HepG2 (cell line): ENCODE results near the gene SETD1A. TPM values are rescaled to one million over a fixed set of nuclear protein-coding genes. Genes with fewer than 3 reads are reported as not detected.
A peak's percentile ranks its signal among the peaks of the same experiment; 100 is the strongest.

ENCODE experiments used
- AHR ChIP-seq: IDR thresholded peaks from 2 replicates; pipeline ENCODE4 v1.6.1; 2018; ENCODE audit warnings: missing genetic modification reagents, missing compliant biosample characterization
- ATF7 ChIP-seq, 2 experiments: fragments of 450-650 bp in 1 of 2; sonication (generic) in 1 of 2; formaldehyde crosslinking in 1 of 2; IDR thresholded peaks; 2 replicates each; pipeline versions ENCODE4 v1.4.0 to v1.6.1; 2016 to 2020; ENCODE audit warnings: antibody characterized with exemption in 1 of 2, mild to moderate bottlenecking in 1 of 2, missing genetic modification reagents in 1 of 2
- EED ChIP-seq: sonication (generic); formaldehyde crosslinking; IDR thresholded peaks from 2 replicates; pipeline ENCODE4 v1.5.0; 2020; ENCODE audit warnings: mild to moderate bottlenecking, missing genetic modification reagents
- MLLT10 ChIP-seq: sonication (generic); formaldehyde crosslinking; IDR thresholded peaks from 2 replicates; pipeline ENCODE4 v1.4.0; 2020; ENCODE audit warnings: missing genetic modification reagents
- PAWR ChIP-seq: sonication (generic); formaldehyde crosslinking; IDR thresholded peaks from 2 replicates; pipeline ENCODE4 v1.4.0; 2020; ENCODE audit warnings: missing genetic modification reagents, mild to moderate bottlenecking, borderline replicate concordance
- RAD21 ChIP-seq: fragments of 450-650 bp; formaldehyde crosslinking; IDR thresholded peaks from 2 replicates; pipeline ENCODE4 v1.5.0; 2020; ENCODE audit warnings: mild to moderate bottlenecking
- RFX5 ChIP-seq: IDR thresholded peaks from 2 replicates; pipeline ENCODE4 v1.6.1; 2011; ENCODE audit warnings: low read depth, low read length, improper control_type of control experiment
- ZNF367 ChIP-seq: sonication (generic); formaldehyde crosslinking; IDR thresholded peaks from 2 replicates; pipeline ENCODE4 v1.4.0; 2020; ENCODE audit warnings: missing genetic modification reagents, borderline replicate concordance
- ZNF800 ChIP-seq: sonication (generic); formaldehyde crosslinking; IDR thresholded peaks from 2 replicates; pipeline ENCODE4 v1.4.0; 2020; ENCODE audit warnings: missing genetic modification reagents
- ZNF841 ChIP-seq: sonication (generic); formaldehyde crosslinking; IDR thresholded peaks from 2 replicates; pipeline ENCODE4 v1.8.1; 2023; ENCODE audit warnings: missing genetic modification reagents, borderline replicate concordance
- polyA plus RNA-seq, 8 experiments: library from polyadenylated mRNA; depleted of rRNA in 3 of 8; stranded (reverse) in 7 of 8; unstranded in 1 of 8; fragments of >200 nt; fragmentation: Illumina TruSeq in 4 of 8; extraction: Trizol in 4 of 8; gene quantifications; 2 replicates each; pipeline versions ENCODE4 v1.2.1 to v1.2.3, GENCODE V29; 2011 to 2016; ENCODE audit warnings: low read depth in 4 of 8, missing spikeins in 1 of 8, mixed read lengths in 1 of 8; ENCODE audit not compliant: insufficient read depth in 1 of 8
- total RNA-seq, 5 experiments: library from RNA; depleted of rRNA; stranded (reverse); fragments of >200 nt; fragmentation: Illumina TruSeq; extraction: Trizol; gene quantifications; 2 replicates each; pipeline ENCODE4 v1.2.3, GENCODE V29; 2016; ENCODE audit warnings: low read depth in 1 of 5
- TF ChIP-seq, protein P1 (sequence below): sonication (generic); formaldehyde crosslinking; IDR thresholded peaks from 2 replicates; pipeline ENCODE4 v1.8.0; 2022; ENCODE audit warnings: mild to moderate bottlenecking, missing genetic modification reagents; ENCODE audit not compliant: insufficient replicate concordance
- TF ChIP-seq, protein P2 (sequence below): IDR thresholded peaks from 2 replicates; pipeline ENCODE4 v1.6.1; 2016; ENCODE audit warnings: missing biosample characterization, missing genetic modification reagents, low read depth
- TF ChIP-seq, protein P3 (sequence below): sonication (generic); formaldehyde crosslinking; IDR thresholded peaks from 2 replicates; pipeline ENCODE4 v1.4.0; 2020; ENCODE audit warnings: missing genetic modification reagents, borderline replicate concordance
- TF ChIP-seq, protein P4 (sequence below): sonication (generic); formaldehyde crosslinking; IDR thresholded peaks from 2 replicates; pipeline ENCODE4 v1.4.0; 2020; ENCODE audit warnings: missing genetic modification reagents, low read depth, mild to moderate bottlenecking, borderline replicate concordance
- TF ChIP-seq, protein P5 (sequence below): sonication (generic); formaldehyde crosslinking; IDR thresholded peaks from 2 replicates; pipeline ENCODE4 v1.8.0; 2022; ENCODE audit warnings: missing genetic modification reagents, mild to moderate bottlenecking, inconsistent platforms, borderline replicate concordance

The SETD1A gene
- total and polyA plus RNA-seq, 2 of the 13 experiments (the other 11 are each of a cell fraction or from before 2014, with no cell fraction given): 3.8 to 5.6 TPM

DNA sequence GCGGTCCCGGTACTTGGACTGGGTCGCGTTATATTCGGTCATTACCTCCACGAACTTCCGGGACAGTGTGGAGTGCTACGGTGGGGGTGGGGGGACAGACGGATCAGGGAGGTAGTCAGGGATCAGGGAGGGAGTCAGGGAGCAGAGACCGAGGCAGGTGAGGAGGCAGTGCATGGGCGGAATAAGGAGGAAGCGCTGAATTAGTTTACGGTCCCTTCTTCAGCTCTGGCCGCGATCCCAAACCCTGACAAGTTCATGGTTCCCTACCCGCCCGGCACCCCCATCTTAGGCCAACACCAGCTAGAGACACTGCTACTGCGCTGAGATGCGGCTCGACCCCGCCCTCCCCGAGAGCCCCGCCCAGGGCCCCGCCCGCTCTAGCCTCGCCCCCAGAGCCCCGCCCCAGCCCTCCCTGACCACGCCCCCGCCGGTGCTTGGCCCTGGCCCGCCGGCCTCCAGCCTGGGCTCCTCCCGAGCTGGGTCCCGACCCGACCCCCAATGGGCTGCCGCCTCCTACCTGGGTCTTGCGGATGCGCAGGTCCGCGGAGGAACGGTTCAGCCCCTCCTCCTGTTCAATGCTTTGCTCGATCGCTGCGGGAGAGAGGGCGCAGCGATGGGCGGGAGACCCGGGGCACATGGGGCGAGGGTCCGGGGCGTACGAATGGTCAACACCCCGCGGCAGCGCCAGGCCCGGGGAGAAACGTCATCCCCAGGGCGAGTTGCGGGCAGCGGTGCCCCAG lies 39.6 kb downstream of the SETD1A start (continued):
- 0 out of 2 replicates have a peak, but pooled peaks have one; percentile 12 for TF ChIP-seq RFX5
- TF ChIP-seq EED (CRISPR knock-in tag): peak; percentile 71; the same call in 1 of the 2 replicates
- TF ChIP-seq, protein P1, sequence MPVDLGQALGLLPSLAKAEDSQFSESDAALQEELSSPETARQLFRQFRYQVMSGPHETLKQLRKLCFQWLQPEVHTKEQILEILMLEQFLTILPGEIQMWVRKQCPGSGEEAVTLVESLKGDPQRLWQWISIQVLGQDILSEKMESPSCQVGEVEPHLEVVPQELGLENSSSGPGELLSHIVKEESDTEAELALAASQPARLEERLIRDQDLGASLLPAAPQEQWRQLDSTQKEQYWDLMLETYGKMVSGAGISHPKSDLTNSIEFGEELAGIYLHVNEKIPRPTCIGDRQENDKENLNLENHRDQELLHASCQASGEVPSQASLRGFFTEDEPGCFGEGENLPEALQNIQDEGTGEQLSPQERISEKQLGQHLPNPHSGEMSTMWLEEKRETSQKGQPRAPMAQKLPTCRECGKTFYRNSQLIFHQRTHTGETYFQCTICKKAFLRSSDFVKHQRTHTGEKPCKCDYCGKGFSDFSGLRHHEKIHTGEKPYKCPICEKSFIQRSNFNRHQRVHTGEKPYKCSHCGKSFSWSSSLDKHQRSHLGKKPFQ (CRISPR knock-in tag): peak; percentile 94
- no peak for TF ChIP-seq PAWR
- 0 out of 2 replicates have a peak, but pooled peaks have one; percentile 48 for TF ChIP-seq RAD21
- TF ChIP-seq, protein P2, sequence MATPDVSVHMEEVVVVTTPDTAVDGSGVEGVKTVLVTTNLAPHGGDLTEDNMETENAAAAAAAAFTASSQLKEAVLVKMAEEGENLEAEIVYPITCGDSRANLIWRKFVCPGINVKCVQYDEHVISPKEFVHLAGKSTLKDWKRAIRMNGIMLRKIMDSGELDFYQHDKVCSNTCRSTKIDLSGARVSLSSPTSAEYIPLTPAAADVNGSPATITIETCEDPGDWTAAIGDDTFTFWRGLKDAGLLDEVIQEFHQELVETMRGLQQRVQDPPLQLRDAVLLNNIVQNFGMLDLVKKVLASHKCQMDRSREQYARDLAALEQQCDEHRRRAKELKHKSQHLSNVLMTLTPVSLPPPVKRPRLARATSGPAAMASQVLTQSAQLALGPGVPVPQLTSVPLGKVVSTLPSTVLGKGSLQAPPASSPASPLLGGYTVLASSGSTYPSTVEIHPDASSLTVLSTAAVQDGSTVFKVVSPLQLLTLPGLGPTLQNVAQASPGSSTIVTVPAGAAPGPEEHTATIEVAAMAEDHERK (CRISPR knock-in tag): no peak
- TF ChIP-seq, protein P3, sequence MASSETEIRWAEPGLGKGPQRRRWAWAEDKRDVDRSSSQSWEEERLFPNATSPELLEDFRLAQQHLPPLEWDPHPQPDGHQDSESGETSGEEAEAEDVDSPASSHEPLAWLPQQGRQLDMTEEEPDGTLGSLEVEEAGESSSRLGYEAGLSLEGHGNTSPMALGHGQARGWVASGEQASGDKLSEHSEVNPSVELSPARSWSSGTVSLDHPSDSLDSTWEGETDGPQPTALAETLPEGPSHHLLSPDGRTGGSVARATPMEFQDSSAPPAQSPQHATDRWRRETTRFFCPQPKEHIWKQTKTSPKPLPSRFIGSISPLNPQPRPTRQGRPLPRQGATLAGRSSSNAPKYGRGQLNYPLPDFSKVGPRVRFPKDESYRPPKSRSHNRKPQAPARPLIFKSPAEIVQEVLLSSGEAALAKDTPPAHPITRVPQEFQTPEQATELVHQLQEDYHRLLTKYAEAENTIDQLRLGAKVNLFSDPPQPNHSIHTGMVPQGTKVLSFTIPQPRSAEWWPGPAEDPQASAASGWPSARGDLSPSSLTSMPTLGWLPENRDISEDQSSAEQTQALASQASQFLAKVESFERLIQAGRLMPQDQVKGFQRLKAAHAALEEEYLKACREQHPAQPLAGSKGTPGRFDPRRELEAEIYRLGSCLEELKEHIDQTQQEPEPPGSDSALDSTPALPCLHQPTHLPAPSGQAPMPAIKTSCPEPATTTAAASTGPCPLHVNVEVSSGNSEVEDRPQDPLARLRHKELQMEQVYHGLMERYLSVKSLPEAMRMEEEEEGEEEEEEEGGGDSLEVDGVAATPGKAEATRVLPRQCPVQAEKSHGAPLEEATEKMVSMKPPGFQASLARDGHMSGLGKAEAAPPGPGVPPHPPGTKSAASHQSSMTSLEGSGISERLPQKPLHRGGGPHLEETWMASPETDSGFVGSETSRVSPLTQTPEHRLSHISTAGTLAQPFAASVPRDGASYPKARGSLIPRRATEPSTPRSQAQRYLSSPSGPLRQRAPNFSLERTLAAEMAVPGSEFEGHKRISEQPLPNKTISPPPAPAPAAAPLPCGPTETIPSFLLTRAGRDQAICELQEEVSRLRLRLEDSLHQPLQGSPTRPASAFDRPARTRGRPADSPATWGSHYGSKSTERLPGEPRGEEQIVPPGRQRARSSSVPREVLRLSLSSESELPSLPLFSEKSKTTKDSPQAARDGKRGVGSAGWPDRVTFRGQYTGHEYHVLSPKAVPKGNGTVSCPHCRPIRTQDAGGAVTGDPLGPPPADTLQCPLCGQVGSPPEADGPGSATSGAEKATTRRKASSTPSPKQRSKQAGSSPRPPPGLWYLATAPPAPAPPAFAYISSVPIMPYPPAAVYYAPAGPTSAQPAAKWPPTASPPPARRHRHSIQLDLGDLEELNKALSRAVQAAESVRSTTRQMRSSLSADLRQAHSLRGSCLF: no peak
- TF ChIP-seq, protein P4, sequence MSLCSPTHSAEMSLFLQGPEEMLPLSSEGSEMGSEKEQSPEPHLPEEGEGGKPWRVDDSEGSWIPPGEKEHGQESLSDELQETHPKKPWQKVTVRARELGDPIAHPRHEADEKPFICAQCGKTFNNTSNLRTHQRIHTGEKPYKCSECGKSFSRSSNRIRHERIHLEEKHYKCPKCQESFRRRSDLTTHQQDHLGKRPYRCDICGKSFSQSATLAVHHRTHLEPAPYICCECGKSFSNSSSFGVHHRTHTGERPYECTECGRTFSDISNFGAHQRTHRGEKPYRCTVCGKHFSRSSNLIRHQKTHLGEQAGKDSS (CRISPR knock-in tag): no peak
- TF ChIP-seq ATF7 (IDR thresholded peaks at IDR 0.05): no peak
- TF ChIP-seq ATF7 (CRISPR knock-in tag; IDR thresholded peaks at IDR 0.05): peak; percentile 62; the same call in 1 of the 2 replicates
- TF ChIP-seq, protein P5, sequence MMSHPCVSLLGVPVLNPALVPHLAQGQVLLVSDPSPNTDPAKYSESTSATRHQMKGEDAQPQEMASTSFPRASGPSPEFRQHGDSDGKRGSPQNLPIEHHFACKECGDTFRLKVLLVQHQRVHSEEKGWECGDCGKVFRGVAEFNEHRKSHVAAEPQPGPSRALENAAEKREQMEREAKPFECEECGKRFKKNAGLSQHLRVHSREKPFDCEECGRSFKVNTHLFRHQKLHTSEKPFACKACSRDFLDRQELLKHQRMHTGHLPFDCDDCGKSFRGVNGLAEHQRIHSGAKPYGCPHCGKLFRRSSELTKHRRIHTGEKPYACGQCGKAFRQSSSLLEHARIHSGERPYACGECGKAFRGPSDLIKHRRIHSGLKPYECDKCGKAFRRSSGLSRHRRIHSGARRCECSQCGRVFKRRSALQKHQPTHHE (CRISPR knock-in tag): no peak
- TF ChIP-seq AHR (CRISPR knock-in tag): peak; percentile 87; the same call in 1 of the 2 replicates
- TF ChIP-seq ZNF367 (CRISPR knock-in tag): no peak
- TF ChIP-seq ZNF841: no peak
- TF ChIP-seq MLLT10 (CRISPR knock-in tag): no peak
- TF ChIP-seq ZNF800 (CRISPR knock-in tag): no peak
